ENCODE results near the gene ANGEL1. TPM values are rescaled to one million over a fixed set of nuclear protein-coding genes. Genes with fewer than 3 reads are reported as not detected.

ANGEL1 gene
- 29.2 TPM for polyA plus RNA-seq
- long read RNA-seq, donor 1, result 0 reads
- long read RNA-seq, donor 2, result 0 reads
- long read RNA-seq, donor 3, result 0 reads
- long read RNA-seq, donor 4, result 0 reads
- long read RNA-seq, donor 5, partial matches to known transcripts, result 0 of 1 reads
- long read RNA-seq, donor 5, other reads (novel, unspliced or antisense), result 0 of 1 reads
- long read RNA-seq, donor 6, full-length matches to known transcripts, result 4 of 4 reads
- long read RNA-seq, donor 6, partial matches to known transcripts, result 0 of 4 reads
- long read RNA-seq, donor 6, other reads (novel, unspliced or antisense), result 0 of 4 reads
- long read RNA-seq, donor 7, full-length matches to known transcripts, result 1 of 1 reads
- long read RNA-seq, donor 7, partial matches to known transcripts, result 0 of 1 reads
- long read RNA-seq, donor 7, other reads (novel, unspliced or antisense), result 0 of 1 reads
- long read RNA-seq, donor 8, result 0 reads
- long read RNA-seq, donor 9, result 0 reads
- long read RNA-seq, donor 10, partial matches to known transcripts, result 0 of 1 reads
- long read RNA-seq, donor 10, other reads (novel, unspliced or antisense), result 0 of 1 reads
- long read RNA-seq, donor 11, full-length matches to known transcripts, result 1 of 1 reads
- long read RNA-seq, donor 11, partial matches to known transcripts, result 0 of 1 reads
- long read RNA-seq, donor 11, other reads (novel, unspliced or antisense), result 0 of 1 reads

GRCh38 chr14:76812422-76813383 is at the start of gene ANGEL1:
Gene ANGEL1, minus strand, starts transcription at chr14:76812882. Its CDS starts 55 bp downstream, at chr14:76812827.
- H3K9me3 ChIP-seq (ENCODE audit: control insufficient read depth, low read depth, low read length), result no peaks in the 10 kb centered on the region
- H3K4me3 ChIP-seq (ENCODE audit: low read length), result peak within 1 kb of the TSS; percentile 89
- H3K27me3 ChIP-seq (ENCODE audit: control insufficient read depth, insufficient read depth, low read length), result no peaks in the 10 kb centered on the region
- WGBS (ENCODE audit: insufficient coverage, low lambda C conversion rate), result 100% methylated on average over 1 of the region's 69 CpGs
- H3K36me3 ChIP-seq (ENCODE audit: control insufficient read depth, insufficient read depth, low read length), result peaks cover 19% of the 10 kb centered on the region
- peak within 1 kb of the TSS; percentile 68 for H3K27ac ChIP-seq (ENCODE audit: low read length)
- H3K4me1 ChIP-seq (ENCODE audit: control insufficient read depth, insufficient read depth, low read length), result peaks cover 6% of the 10 kb centered on the region
- peak; percentile 94 to 96 for DNase-seq

GRCh38 chr14:76861574-76862255 is 49.0 kb upstream of the ANGEL1 start:
- Histone ChIP-seq H3K27me3 (ENCODE audit: control insufficient read depth, insufficient read depth, low read length) (no peaks in the 10 kb centered on the region), H3K4me3 (ENCODE audit: low read length) (no peak overlapping the region), H3K36me3 (ENCODE audit: control insufficient read depth, insufficient read depth, low read length) (no peaks in the 10 kb centered on the region), H3K27ac (ENCODE audit: low read length) (no peak overlapping the region), H3K4me1 (ENCODE audit: control insufficient read depth, insufficient read depth, low read length) (no peaks in the 10 kb centered on the region), H3K9me3 (ENCODE audit: control insufficient read depth, low read depth, low read length) (no peaks in the 10 kb centered on the region)
- WGBS (ENCODE audit: insufficient coverage, low lambda C conversion rate), result no CpG with 5 or more reads among the region's 10 CpGs
- DNase-seq, result no peak

- 67% methylated on average over 1 of the region's 1 CpG for WGBS (ENCODE audit: insufficient coverage, low lambda C conversion rate)
- no peak overlapping the region for H3K4me3 ChIP-seq (ENCODE audit: low read length)
- H3K4me1 ChIP-seq (ENCODE audit: control insufficient read depth, insufficient read depth, low read length), result no peaks in the 10 kb centered on the region
- H3K27ac ChIP-seq (ENCODE audit: low read length), result no peak overlapping the region
- no peaks in the 10 kb centered on the region for H3K36me3 ChIP-seq (ENCODE audit: control insufficient read depth, insufficient read depth, low read length)
- H3K27me3 ChIP-seq (ENCODE audit: control insufficient read depth, insufficient read depth, low read length), result no peaks in the 10 kb centered on the region
- H3K9me3 ChIP-seq (ENCODE audit: control insufficient read depth, low read depth, low read length), result no peaks in the 10 kb centered on the region
- DNase-seq, result no peak
Observed at GRCh38 chr14:76856769-76857168, 44.1 kb upstream of the ANGEL1 start.

- no peaks in the 10 kb centered on the region for H3K36me3 ChIP-seq (ENCODE audit: control insufficient read depth, insufficient read depth, low read length)
- H3K4me1 ChIP-seq (ENCODE audit: control insufficient read depth, insufficient read depth, low read length), result no peaks in the 10 kb centered on the region
- H3K4me3 ChIP-seq (ENCODE audit: low read length), result no peak overlapping the region
- WGBS (ENCODE audit: insufficient coverage, low lambda C conversion rate), result no CpG with 5 or more reads among the region's 2 CpGs
- H3K27me3 ChIP-seq (ENCODE audit: control insufficient read depth, insufficient read depth, low read length), result no peaks in the 10 kb centered on the region
- H3K9me3 ChIP-seq (ENCODE audit: control insufficient read depth, low read depth, low read length), result no peaks in the 10 kb centered on the region
- DNase-seq, result no peak
- no peak overlapping the region for H3K27ac ChIP-seq (ENCODE audit: low read length)
Observed at GRCh38 chr14:76855066-76855465, 42.4 kb upstream of the ANGEL1 start.

GRCh38 chr14:76848879-76849278 is 36.2 kb upstream of the ANGEL1 start:
- no CpG with 5 or more reads among the region's 6 CpGs for WGBS (ENCODE audit: insufficient coverage, low lambda C conversion rate)
- H3K27ac ChIP-seq (ENCODE audit: low read length), result no peak overlapping the region
- H3K36me3 ChIP-seq (ENCODE audit: control insufficient read depth, insufficient read depth, low read length), result no peaks in the 10 kb centered on the region
- DNase-seq, result no peak
- no peaks in the 10 kb centered on the region for H3K9me3 ChIP-seq (ENCODE audit: control insufficient read depth, low read depth, low read length)
- no peak overlapping the region for H3K4me3 ChIP-seq (ENCODE audit: low read length)
- H3K27me3 ChIP-seq (ENCODE audit: control insufficient read depth, insufficient read depth, low read length), result no peaks in the 10 kb centered on the region
- H3K4me1 ChIP-seq (ENCODE audit: control insufficient read depth, insufficient read depth, low read length), result no peaks in the 10 kb centered on the region

GRCh38 chr14:76846331-76847047 is 33.8 kb upstream of the ANGEL1 start:
- no peak for DNase-seq
- WGBS (ENCODE audit: insufficient coverage, low lambda C conversion rate), result 100% methylated on average over 3 of the region's 7 CpGs

GRCh38 chr14:76844223-76844622 is 31.5 kb upstream of the ANGEL1 start:
- no peak overlapping the region for H3K27ac ChIP-seq (ENCODE audit: low read length)
- H3K36me3 ChIP-seq (ENCODE audit: control insufficient read depth, insufficient read depth, low read length), result no peaks in the 10 kb centered on the region
- no peak for DNase-seq
- WGBS (ENCODE audit: insufficient coverage, low lambda C conversion rate), result no CpG with 5 or more reads among the region's 9 CpGs
- H3K9me3 ChIP-seq (ENCODE audit: control insufficient read depth, low read depth, low read length), result no peaks in the 10 kb centered on the region
- no peaks in the 10 kb centered on the region for H3K4me1 ChIP-seq (ENCODE audit: control insufficient read depth, insufficient read depth, low read length)
- H3K27me3 ChIP-seq (ENCODE audit: control insufficient read depth, insufficient read depth, low read length), result no peaks in the 10 kb centered on the region
- no peak overlapping the region for H3K4me3 ChIP-seq (ENCODE audit: low read length)

More at GRCh38 chr14:76846331-76847047, 33.8 kb upstream of the ANGEL1 start:
- no peaks in the 10 kb centered on the region for H3K4me1 ChIP-seq (ENCODE audit: control insufficient read depth, insufficient read depth, low read length)
- no peaks in the 10 kb centered on the region for H3K36me3 ChIP-seq (ENCODE audit: control insufficient read depth, insufficient read depth, low read length)
- no peak overlapping the region for H3K4me3 ChIP-seq (ENCODE audit: low read length)
- H3K27ac ChIP-seq (ENCODE audit: low read length), result no peak overlapping the region
- no peaks in the 10 kb centered on the region for H3K9me3 ChIP-seq (ENCODE audit: control insufficient read depth, low read depth, low read length)
- no peaks in the 10 kb centered on the region for H3K27me3 ChIP-seq (ENCODE audit: control insufficient read depth, insufficient read depth, low read length)

GRCh38 chr14:76842414-76842813 is 29.7 kb upstream of the ANGEL1 start:
- Histone ChIP-seq H3K4me3 (ENCODE audit: low read length) (no peak overlapping the region), H3K27ac (ENCODE audit: low read length) (no peak overlapping the region)

GRCh38 chr14:76837524-76837923 is 24.8 kb upstream of the ANGEL1 start:
- no peak for DNase-seq
- Histone ChIP-seq H3K27ac (ENCODE audit: low read length) (no peak overlapping the region), H3K4me3 (ENCODE audit: low read length) (no peak overlapping the region), H3K36me3 (ENCODE audit: control insufficient read depth, insufficient read depth, low read length) (no peaks in the 10 kb centered on the region), H3K9me3 (ENCODE audit: control insufficient read depth, low read depth, low read length) (no peaks in the 10 kb centered on the region), H3K27me3 (ENCODE audit: control insufficient read depth, insufficient read depth, low read length) (no peaks in the 10 kb centered on the region), H3K4me1 (ENCODE audit: control insufficient read depth, insufficient read depth, low read length) (peaks cover 6% of the 10 kb centered on the region)
- WGBS (ENCODE audit: insufficient coverage, low lambda C conversion rate), result no CpG with 5 or more reads among the region's 5 CpGs

More at GRCh38 chr14:76842414-76842813, 29.7 kb upstream of the ANGEL1 start:
- Histone ChIP-seq H3K9me3 (ENCODE audit: control insufficient read depth, low read depth, low read length) (no peaks in the 10 kb centered on the region), H3K4me1 (ENCODE audit: control insufficient read depth, insufficient read depth, low read length) (no peaks in the 10 kb centered on the region), H3K36me3 (ENCODE audit: control insufficient read depth, insufficient read depth, low read length) (no peaks in the 10 kb centered on the region), H3K27me3 (ENCODE audit: control insufficient read depth, insufficient read depth, low read length) (no peaks in the 10 kb centered on the region)
- no peak for DNase-seq

Measured in large intestine (tissue), 12 donors.